HG03280 (cell line): ENCODE measurements around the gene MBTD1.

Source experiments
- ATAC-seq: cut with Tn5 transposase; IDR thresholded peaks from one replicate; pipeline ENCODE4 v1.9.1; 2021; ENCODE audit warnings: mild to moderate bottlenecking, moderate library complexity; ENCODE audit not compliant: unreplicated experiment

Gene MBTD1

DNA sequence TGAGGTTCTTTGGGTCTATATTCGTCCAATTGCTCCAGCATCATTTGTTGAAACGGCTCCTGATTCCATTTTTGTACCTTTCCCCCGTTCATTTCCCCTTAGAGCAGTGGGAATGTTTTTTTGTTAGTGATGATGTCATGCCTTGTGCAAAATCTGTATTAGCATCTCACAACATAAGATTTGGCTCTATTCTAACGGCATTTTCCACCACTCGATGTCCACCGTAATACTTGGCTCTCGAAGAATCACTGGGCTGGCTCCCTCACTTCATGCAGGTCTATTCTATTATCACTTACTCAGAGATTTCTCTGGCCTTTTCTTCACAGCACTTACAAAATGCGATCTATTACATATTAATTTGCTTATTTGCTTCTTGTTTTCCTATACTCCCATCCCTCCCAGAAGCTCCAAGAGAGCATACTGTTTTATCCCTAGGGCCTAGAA is 107.1 kb downstream of the MBTD1 start:
- ATAC-seq, result peak; percentile 3

DNA sequence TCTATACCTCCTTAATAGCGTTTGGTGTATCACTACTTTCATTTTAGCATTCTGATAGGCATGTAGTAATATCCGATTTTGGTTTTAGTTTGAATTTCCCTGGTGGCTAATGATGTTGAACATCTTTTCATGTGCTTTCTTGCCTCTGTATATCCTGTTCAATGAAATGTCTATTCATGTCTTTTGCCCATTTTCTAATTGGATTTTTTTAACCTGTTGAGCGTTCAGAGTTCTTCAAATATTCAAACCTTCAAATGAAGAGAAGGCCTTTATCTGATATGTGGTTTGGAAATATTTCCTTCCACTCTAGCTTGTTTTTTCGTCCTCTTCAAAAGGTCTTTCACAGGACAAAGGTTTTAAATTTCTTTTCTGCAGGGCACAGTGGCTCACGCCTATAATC is 108.9 kb downstream of the MBTD1 start:
- ATAC-seq, result no peak

DNA sequence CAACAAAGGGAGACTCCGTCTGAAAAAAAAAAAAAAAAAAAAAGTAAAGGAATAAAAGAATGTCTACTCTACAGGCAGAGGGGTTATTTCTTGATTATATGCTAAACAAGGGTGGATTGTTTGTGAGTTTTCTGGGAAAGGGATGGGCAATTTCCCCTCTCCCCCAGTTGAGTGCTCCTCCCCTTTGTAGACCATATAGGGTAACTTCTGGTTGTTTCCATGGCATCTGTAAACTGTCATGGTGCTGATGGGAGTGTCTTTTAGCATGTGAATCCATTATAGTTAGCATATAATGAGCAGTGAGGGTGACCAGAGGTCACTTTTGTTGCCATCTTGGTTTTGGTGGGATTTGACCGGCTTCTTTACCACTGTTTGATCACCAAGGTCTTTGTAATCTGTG is 110.7 kb downstream of the MBTD1 start:
- ATAC-seq, result no peak

DNA sequence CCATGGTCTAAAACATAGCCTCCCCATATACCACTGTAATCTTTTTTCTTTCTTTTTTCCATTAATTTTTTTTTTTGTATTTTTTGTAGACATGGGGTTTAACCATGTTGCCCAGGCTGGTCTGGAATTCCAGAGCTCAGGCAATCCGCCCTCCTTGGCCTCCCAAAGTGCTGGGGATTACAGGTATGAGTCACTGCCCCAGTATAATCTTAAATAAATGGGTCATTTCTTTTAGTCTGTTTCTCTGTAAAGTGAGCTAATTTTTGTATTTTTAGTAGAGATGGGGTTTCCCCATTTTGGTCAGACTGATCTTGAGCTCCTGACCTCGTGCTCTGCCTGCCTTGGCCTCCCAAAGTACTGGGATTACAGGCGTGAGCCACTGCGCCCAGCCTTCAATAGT is 112.2 kb downstream of the MBTD1 start:
- ATAC-seq, result no peak

DNA sequence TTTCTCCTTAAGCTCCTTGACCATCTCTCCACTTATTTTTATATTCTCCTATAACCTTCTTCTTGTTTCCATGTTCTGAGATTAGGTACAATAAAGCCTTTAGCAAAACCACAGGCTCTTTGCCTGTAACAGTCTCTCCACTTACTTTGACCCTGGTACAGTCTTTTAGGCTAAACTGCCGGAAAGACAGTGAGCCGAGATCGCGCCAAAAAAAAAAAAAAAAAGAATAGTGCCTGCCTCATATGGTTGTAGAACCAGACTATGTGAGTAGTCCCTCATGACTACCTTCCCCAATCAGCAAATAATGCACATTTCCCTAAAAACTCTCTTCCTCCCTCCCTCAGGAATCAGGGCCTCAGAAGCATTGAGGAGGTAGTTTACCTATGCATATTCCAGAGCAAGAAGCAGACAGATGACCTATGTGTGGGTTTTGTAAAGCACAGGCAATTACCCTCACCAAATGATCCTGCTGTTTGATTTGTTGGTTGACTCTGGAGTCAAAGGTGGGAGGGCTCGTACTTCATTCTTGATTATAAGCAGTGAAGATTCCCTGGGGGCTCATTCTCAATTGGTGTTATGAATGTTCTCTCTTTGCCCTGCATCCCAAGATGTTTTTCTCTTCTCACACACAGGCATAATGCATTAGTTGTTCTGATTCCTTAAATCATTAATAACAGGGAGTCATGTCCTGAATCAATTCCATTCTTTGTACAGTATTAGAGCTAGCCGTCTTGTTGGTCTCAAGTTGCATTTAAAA is 115.4 kb downstream of the MBTD1 start:
- ATAC-seq, result no peak

DNA sequence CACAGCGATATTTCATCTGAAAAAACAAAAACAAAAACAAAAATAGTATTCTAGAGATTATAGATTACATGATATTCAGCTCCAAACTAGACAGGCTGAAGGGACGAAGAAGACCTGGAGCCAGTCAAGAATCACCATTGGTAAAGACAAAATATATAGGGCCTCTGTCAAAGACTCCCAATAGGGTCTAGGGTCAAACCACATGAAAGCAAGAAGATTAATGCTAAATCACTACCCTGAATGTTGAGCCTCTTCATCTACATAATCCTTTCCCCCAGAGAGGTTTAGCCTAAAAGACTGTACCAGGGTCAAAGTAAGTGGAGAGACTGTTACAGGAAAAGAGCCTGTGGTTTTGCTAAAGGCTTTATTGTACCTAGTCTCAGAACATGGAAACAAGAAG is 117.3 kb downstream of the MBTD1 start:
- no peak for ATAC-seq

DNA sequence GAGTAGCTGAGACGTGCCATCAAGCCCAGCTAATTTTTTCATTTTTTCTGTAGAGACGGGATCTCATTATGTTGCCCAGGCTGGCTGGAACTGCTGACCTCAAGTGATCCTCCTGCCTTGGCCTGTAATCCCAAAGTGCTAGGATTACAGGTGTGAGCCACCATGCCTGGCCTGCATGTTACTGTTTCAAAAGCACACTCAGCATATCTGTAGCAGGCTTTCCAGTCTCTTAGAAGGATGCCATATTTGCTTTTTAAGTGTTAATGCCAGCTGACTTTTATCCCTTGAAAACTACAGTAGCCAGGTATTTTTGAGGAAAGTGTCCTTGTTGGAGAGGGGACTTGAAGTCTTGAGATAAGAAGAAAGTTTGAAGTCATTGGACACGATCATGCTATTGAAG is 123.9 kb downstream of the MBTD1 start:
- ATAC-seq, result no peak

DNA sequence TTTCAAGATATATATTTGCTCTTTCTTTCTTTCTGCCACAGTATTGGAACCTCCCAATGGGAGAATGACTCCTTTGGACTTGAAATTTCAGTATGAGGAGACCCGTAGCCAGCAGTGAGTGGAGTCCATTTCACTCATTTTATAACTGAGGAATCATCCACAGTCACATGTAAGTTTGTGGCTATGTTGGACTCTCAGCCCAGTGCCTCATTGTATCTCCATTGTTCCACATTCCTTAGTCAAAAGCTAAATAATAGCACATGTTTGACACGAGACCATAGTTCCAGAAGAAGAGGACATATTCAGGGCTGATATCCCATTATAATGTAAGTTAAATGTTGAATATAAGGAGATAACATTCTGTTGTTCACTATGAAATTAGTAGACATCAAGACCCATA is 126.5 kb downstream of the MBTD1 start:
- ATAC-seq, result no peak

DNA sequence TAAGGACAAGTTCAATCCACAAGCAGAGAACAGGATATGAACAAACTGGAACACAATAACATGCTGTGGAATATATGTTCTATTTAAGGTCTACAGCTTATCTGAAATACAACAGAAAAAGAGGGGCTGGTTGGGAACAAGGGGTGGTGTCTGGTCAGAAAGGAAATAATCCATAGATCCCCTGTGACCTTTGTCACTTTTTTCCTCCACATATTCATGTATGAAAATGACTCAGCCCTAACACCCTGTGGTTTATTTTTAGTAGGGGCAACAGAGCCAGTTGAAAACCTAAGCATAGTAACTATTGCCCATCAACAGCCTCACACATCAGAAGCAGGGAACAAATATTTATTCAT is 126.9 kb downstream of the MBTD1 start:
- no peak for ATAC-seq

DNA sequence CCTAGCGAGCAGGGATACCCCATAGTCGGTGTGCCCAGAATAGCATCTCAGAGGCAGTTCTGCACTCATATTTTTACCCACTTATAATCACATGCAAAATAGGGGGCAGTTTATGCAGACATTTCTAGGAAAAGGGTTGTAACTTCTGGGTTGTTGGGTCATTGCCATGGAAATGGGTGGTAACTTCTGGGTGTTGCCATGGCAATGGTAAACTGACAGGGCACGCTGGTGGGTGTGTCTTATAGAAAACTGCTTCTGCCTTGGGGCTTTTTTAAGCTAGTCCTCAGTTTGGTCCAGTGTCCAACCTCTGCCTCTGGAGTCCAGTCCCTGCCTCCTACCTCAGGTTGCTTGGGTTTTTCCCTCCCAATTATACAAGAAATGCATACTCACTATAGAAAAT is 131.8 kb downstream of the MBTD1 start:
- no peak for ATAC-seq
